HUDEP-2 (cell line): ENCODE results near the gene C14orf132.

ENCODE experiments used
- DNase-seq, 76 experiments: peaks; one replicate each; lab custom pipeline; 2025; ENCODE audit not compliant: unreplicated experiment in 76 of 76; lab: John Stamatoyannopoulos, UW

C14orf132 gene

GRCh38 chr14:96139879-96140278 lies 100.7 kb downstream of the C14orf132 start:
- DNase-seq, result peak in 1 of 76 experiments; percentile 5

GRCh38 chr14:96140952-96141351 lies 101.8 kb downstream of the C14orf132 start:
- DNase-seq, result no peak
